BLaER1 treated with 17β-estradiol and CSF1 and Interleukin-3, amounts not matched to agents 10 nM and 100 nM (cell line): ENCODE data around the gene GPX7.
A peak's percentile ranks its signal among the peaks of the same experiment; 100 is the strongest.
"Not testable (repeated sequence)": the region's sequence is repeated elsewhere in the genome, so short reads cannot be mapped to it uniquely, and the experiment has no call there.

Experiments used
- H3K27ac ChIP-seq, 11 experiments: shearing (Covaris generic); formaldehyde crosslinking; 2 replicates each; pipeline ENCODE4 v1.8.1; 2022
- H3K27me3 ChIP-seq, 11 experiments: shearing (Covaris generic); formaldehyde crosslinking; 2 replicates each; pipeline ENCODE4 v1.8.1; 2022
- H3K36me3 ChIP-seq, 11 experiments: shearing (Covaris generic); formaldehyde crosslinking; 2 replicates each; pipeline ENCODE4 v1.8.1; 2022
- H3K4me1 ChIP-seq, 10 experiments: shearing (Covaris generic); formaldehyde crosslinking; 2 replicates each; pipeline ENCODE4 v1.8.1; 2022
- H3K4me2 ChIP-seq, 11 experiments: shearing (Covaris generic); formaldehyde crosslinking; 2 replicates each; pipeline ENCODE4 v1.8.1; 2022
- H3K4me3 ChIP-seq, 10 experiments: shearing (Covaris generic); formaldehyde crosslinking; 2 replicates each; pipeline ENCODE4 v1.8.1; 2022
- H3K9ac ChIP-seq, 11 experiments: shearing (Covaris generic); formaldehyde crosslinking; 2 replicates each; pipeline ENCODE4 v1.8.1; 2022
- H3K9me3 ChIP-seq, 11 experiments: shearing (Covaris generic); formaldehyde crosslinking; replicated peaks in 1 of 11; 2 replicates each; pipeline ENCODE4 v1.8.1; 2022
- H4K20me1 ChIP-seq, 11 experiments: shearing (Covaris generic); formaldehyde crosslinking; 2 replicates each; pipeline ENCODE4 v1.8.1; 2022
- Cebpa-rat ChIP-seq, 11 experiments: shearing (Covaris generic); IDR thresholded peaks; 2 replicates each; pipeline ENCODE4 v1.8.1; 2022

The GPX7 gene

GRCh38 chr1:52559875-52560274 is 42.3 kb upstream of the GPX7 start:
- H3K4me2 ChIP-seq: no peak overlapping the region
- H3K27ac ChIP-seq: no peak overlapping the region
- peaks cover 0 to 7% (median 5%) of the 10 kb centered on the region in 10 experiments; a peak in 16 of 20 replicates for H3K4me1 ChIP-seq
- no peaks in the 10 kb centered on the region for H4K20me1 ChIP-seq
- no peak overlapping the region for H3K9ac ChIP-seq
- H3K9me3 ChIP-seq: peaks cover 0 to 11% (median 6%) of the 10 kb centered on the region in 11 experiments; a peak in 8 of 22 replicates
- no peak for TF ChIP-seq Cebpa-rat (IDR thresholded peaks at IDR 0.05)
- H3K27me3 ChIP-seq: no peaks in the 10 kb centered on the region
- no peaks in the 10 kb centered on the region for H3K36me3 ChIP-seq
- no peak overlapping the region for H3K4me3 ChIP-seq

- no peak overlapping the region for H3K4me2 ChIP-seq
- no peak for TF ChIP-seq Cebpa-rat (IDR thresholded peaks at IDR 0.05)
Observed at GRCh38 chr1:52562766-52563165, 39.4 kb upstream of the GPX7 start.

GRCh38 chr1:52567943-52568342 is 34.2 kb upstream of the GPX7 start:
- H3K4me2 ChIP-seq: peak overlapping the region in 10 of 11 experiments; percentile 0 to 79 (median 59); a peak in 12 of 22 replicates
- no peak overlapping the region for H3K27ac ChIP-seq
- peaks cover 24 to 34% (median 29%) of the 10 kb centered on the region in 10 experiments for H3K4me1 ChIP-seq
- no peaks in the 10 kb centered on the region for H3K36me3 ChIP-seq
- peaks cover 0 to 3% (median 0%) of the 10 kb centered on the region in 11 experiments; a peak in 1 of 22 replicates for H4K20me1 ChIP-seq
- 0 out of 22 replicates have a peak, but pooled peaks cover 0 to 8% (median 0%) of the 10 kb centered on the region in 11 experiments for H3K27me3 ChIP-seq
- H3K4me3 ChIP-seq: no peak overlapping the region
- H3K9ac ChIP-seq: no peak overlapping the region
- peaks cover 5 to 10% (median 8%) of the 10 kb centered on the region in 11 experiments; a peak in 15 of 22 replicates for H3K9me3 ChIP-seq
- no peak for TF ChIP-seq Cebpa-rat (IDR thresholded peaks at IDR 0.05)

More at GRCh38 chr1:52562766-52563165, 39.4 kb upstream of the GPX7 start:
- Histone ChIP-seq H4K20me1 (no peaks in the 10 kb centered on the region), H3K9ac (no peak overlapping the region), H3K4me3 (no peak overlapping the region), H3K27me3 (0 out of 22 replicates have a peak, but pooled peaks cover 0 to 6% (median 0%) of the 10 kb centered on the region in 11 experiments), H3K36me3 (no peaks in the 10 kb centered on the region), H3K4me1 (peaks cover 0 to 4% (median 3%) of the 10 kb centered on the region in 10 experiments; a peak in 13 of 20 replicates), H3K9me3 (peaks cover 0 to 11% (median 6%) of the 10 kb centered on the region in 11 experiments; a peak in 8 of 22 replicates), H3K27ac (no peak overlapping the region)

- H3K4me2 ChIP-seq: peak overlapping the region; percentile 31 to 79 (median 65)
- peak overlapping the region in 6 of 11 experiments; percentile 11 to 31 (median 22); a peak in 6 of 22 replicates for H3K27ac ChIP-seq
- H3K9ac ChIP-seq: no peak overlapping the region
- peaks cover 5 to 10% (median 8%) of the 10 kb centered on the region in 11 experiments; a peak in 15 of 22 replicates for H3K9me3 ChIP-seq
- H4K20me1 ChIP-seq: peaks cover 0 to 3% (median 0%) of the 10 kb centered on the region in 11 experiments; a peak in 1 of 22 replicates
- H3K4me3 ChIP-seq: no peak overlapping the region
- H3K4me1 ChIP-seq: peaks cover 24 to 34% (median 29%) of the 10 kb centered on the region in 10 experiments
- H3K27me3 ChIP-seq: 0 out of 22 replicates have a peak, but pooled peaks cover 0 to 8% (median 0%) of the 10 kb centered on the region in 11 experiments
- no peak for TF ChIP-seq Cebpa-rat (IDR thresholded peaks at IDR 0.05)
- H3K36me3 ChIP-seq: no peaks in the 10 kb centered on the region
Observed at GRCh38 chr1:52569449-52570210, 32.5 kb upstream of the GPX7 start.

GRCh38 chr1:52571783-52572182 is 30.4 kb upstream of the GPX7 start:
- Histone ChIP-seq H3K4me3 (no peak overlapping the region), H3K9me3 (peaks cover 5 to 10% (median 8%) of the 10 kb centered on the region in 11 experiments; a peak in 15 of 22 replicates), H3K27ac (no peak overlapping the region), H3K9ac (no peak overlapping the region), H3K4me1 (peaks cover 24 to 34% (median 29%) of the 10 kb centered on the region in 10 experiments), H4K20me1 (peaks cover 0 to 3% (median 0%) of the 10 kb centered on the region in 11 experiments; a peak in 1 of 22 replicates), H3K4me2 (no peak overlapping the region), H3K27me3 (0 out of 22 replicates have a peak, but pooled peaks cover 0 to 8% (median 0%) of the 10 kb centered on the region in 11 experiments), H3K36me3 (no peaks in the 10 kb centered on the region)
- no peak for TF ChIP-seq Cebpa-rat (IDR thresholded peaks at IDR 0.05)

- Histone ChIP-seq H3K4me2 (no peak overlapping the region), H3K4me3 (no peak overlapping the region)
- TF ChIP-seq Cebpa-rat (IDR thresholded peaks at IDR 0.05): no peak
Observed at GRCh38 chr1:52572387-52572786, 29.8 kb upstream of the GPX7 start.

GRCh38 chr1:52574594-52574993 is 27.6 kb upstream of the GPX7 start:
- TF ChIP-seq Cebpa-rat (IDR thresholded peaks at IDR 0.05): no peak
- H3K4me3 ChIP-seq: no peak overlapping the region
- no peak overlapping the region for H3K27ac ChIP-seq
- H3K27me3 ChIP-seq: no peaks in the 10 kb centered on the region
- H3K4me2 ChIP-seq: no peak overlapping the region
- peaks cover 4 to 18% (median 7%) of the 10 kb centered on the region in 10 experiments for H3K4me1 ChIP-seq
- H3K9me3 ChIP-seq: peaks cover 7 to 11% (median 9%) of the 10 kb centered on the region in 11 experiments; a peak in 16 of 22 replicates
- H3K36me3 ChIP-seq: no peaks in the 10 kb centered on the region
- H4K20me1 ChIP-seq: no peaks in the 10 kb centered on the region; a peak in 1 of 22 replicates
- no peak overlapping the region for H3K9ac ChIP-seq

More at GRCh38 chr1:52572387-52572786, 29.8 kb upstream of the GPX7 start:
- Histone ChIP-seq H3K27me3 (0 out of 22 replicates have a peak, but pooled peaks cover 0 to 5% (median 0%) of the 10 kb centered on the region in 11 experiments), H3K9me3 (peaks cover 5 to 10% (median 8%) of the 10 kb centered on the region in 11 experiments; a peak in 15 of 22 replicates), H3K36me3 (no peaks in the 10 kb centered on the region), H4K20me1 (peaks cover 0 to 3% (median 0%) of the 10 kb centered on the region in 11 experiments; a peak in 1 of 22 replicates), H3K9ac (no peak overlapping the region), H3K4me1 (peaks cover 24 to 34% (median 29%) of the 10 kb centered on the region in 10 experiments), H3K27ac (no peak overlapping the region)

GRCh38 chr1:52576074-52576473 is 26.1 kb upstream of the GPX7 start:
- Histone ChIP-seq H3K27ac (no peak overlapping the region), H3K36me3 (no peaks in the 10 kb centered on the region), H3K4me1 (peaks cover 0 to 10% (median 0%) of the 10 kb centered on the region in 10 experiments; a peak in 1 of 20 replicates), H3K4me3 (no peak overlapping the region), H3K9me3 (peaks cover 7 to 11% (median 9%) of the 10 kb centered on the region in 11 experiments; a peak in 16 of 22 replicates), H3K27me3 (no peaks in the 10 kb centered on the region), H3K4me2 (no peak overlapping the region), H4K20me1 (no peaks in the 10 kb centered on the region), H3K9ac (no peak overlapping the region)
- no peak for TF ChIP-seq Cebpa-rat (IDR thresholded peaks at IDR 0.05)

GRCh38 chr1:52578066-52578465 is 24.1 kb upstream of the GPX7 start:
- not testable (repeated sequence) for H3K27ac ChIP-seq, H3K4me3 ChIP-seq, H3K9me3 ChIP-seq, H3K9ac ChIP-seq, H3K27me3 ChIP-seq, H4K20me1 ChIP-seq, H3K4me1 ChIP-seq, H3K36me3 ChIP-seq, H3K4me2 ChIP-seq
